Epithelial cell of esophagus (primary cell): ENCODE results near the gene GRIN3A.

Source experiments
- DNase-seq: peaks from one replicate; pipeline ENCODE4 v3.0.0; 2010; ENCODE audit warnings: low read depth
- H3K4me3 ChIP-seq: 2 replicates; pipeline ENCODE4 v1.5.1; 2011; ENCODE audit warnings: mild to moderate bottlenecking, low read length, control low read depth
- CTCF ChIP-seq: IDR thresholded peaks from 2 replicates; pipeline ENCODE4 v1.5.1; 2011; ENCODE audit warnings: low read depth, mild to moderate bottlenecking, low read length, control low read depth, inconsistent platforms; ENCODE audit not compliant: insufficient read depth; ENCODE audit errors: missing control alignments

Gene GRIN3A

GRCh38 chr9:101636247-101636646 is 102.2 kb downstream of the GRIN3A start:
- no peak for TF ChIP-seq CTCF
- DNase-seq, result no peak
- H3K4me3 ChIP-seq, result no peak overlapping the region

GRCh38 chr9:101635473-101635872 is 103.0 kb downstream of the GRIN3A start:
- TF ChIP-seq CTCF, result no peak
- no peak overlapping the region for H3K4me3 ChIP-seq
- no peak for DNase-seq

- no peak for TF ChIP-seq CTCF
- DNase-seq, result no peak
- no peak overlapping the region for H3K4me3 ChIP-seq
Measured at GRCh38 chr9:101634741-101635409, 103.6 kb downstream of the GRIN3A start.

- TF ChIP-seq CTCF, result no peak
- DNase-seq, result no peak
- H3K4me3 ChIP-seq, result no peak overlapping the region
Measured at GRCh38 chr9:101632611-101633010, 105.8 kb downstream of the GRIN3A start.

- DNase-seq, result no peak
- TF ChIP-seq CTCF, result no peak
- no peak overlapping the region for H3K4me3 ChIP-seq
Measured at GRCh38 chr9:101631892-101632291, 106.6 kb downstream of the GRIN3A start.

- no peak for TF ChIP-seq CTCF
- DNase-seq, result no peak
- H3K4me3 ChIP-seq, result no peak overlapping the region
Measured at GRCh38 chr9:101629636-101630035, 108.8 kb downstream of the GRIN3A start.

GRCh38 chr9:101628173-101628572 is 110.3 kb downstream of the GRIN3A start:
- DNase-seq, result peak; percentile 24
- no peak overlapping the region for H3K4me3 ChIP-seq
- TF ChIP-seq CTCF, result no peak
